ENCODE measurements around the gene PMPCA. TPM values are rescaled to one million over a fixed set of nuclear protein-coding genes. Genes with fewer than 3 reads are reported as not detected.

Gene PMPCA
- total and polyA plus RNA-seq, 2 donors (not counting 3 experiments of a cell fraction or from before 2014, with no cell fraction given): 69.0 to 75.3 TPM

- Histone ChIP-seq H3K79me2 (ENCODE audit: control insufficient read depth, insufficient read depth, low read length) (peaks cover 48% of the 10 kb centered on the region), H3K9ac (replicated peaks; ENCODE audit: extremely low read depth, insufficient read depth, low read length) (no peak overlapping the region), H3K4me3 (replicated peaks in 1 of 3; ENCODE audit: insufficient read depth in 1 of 3, low read depth in 1 of 3, low read length in 3 of 3) (no peak overlapping the region), H3K27me3 (ENCODE audit: control insufficient read depth in 2 of 2, insufficient read depth in 2 of 2, low read length in 2 of 2) (no peaks in the 10 kb centered on the region), H3K36me3 (ENCODE audit: control insufficient read depth in 2 of 2, extremely low read depth in 1 of 2, insufficient read depth in 2 of 2, low read length in 2 of 2) (peaks cover 2 to 15% of the 10 kb centered on the region in 2 experiments), H3K9me1 (replicated peaks; ENCODE audit: control insufficient read depth, extremely low read depth, insufficient read depth, low read length) (no peaks in the 10 kb centered on the region), H2AFZ (ENCODE audit: low read depth, low read length) (no peak overlapping the region), H4K20me1 (replicated peaks; ENCODE audit: control insufficient read depth, extremely low read depth, insufficient read depth, low read length) (no peaks in the 10 kb centered on the region), H3K4me1 (ENCODE audit: control insufficient read depth, extremely low read depth, insufficient read depth, low read length) (peaks cover 12% of the 10 kb centered on the region), H3K4me2 (ENCODE audit: insufficient read depth, low read length) (no peak overlapping the region), H3K27ac (ENCODE audit: insufficient read depth, low read depth, low read length) (no peak overlapping the region), H3K9me3 (replicated peaks; ENCODE audit: control insufficient read depth, insufficient read depth, low read length) (no peaks in the 10 kb centered on the region)
- ChIA-PET CTCF (interaction anchor here (0.7 kb wide), 1 partner anchor 10 kb away, joined by 3 read pairs; no protein-coding TSS in a partner anchor), POLR2A (no interaction called here)
- dilution Hi-C loops (cut with MboI; ENCODE audit: extremely low pct_ligation_motif_present, low sequenced_read_pairs) (no loop called here), intact Hi-C loops (cut with micrococcal nuclease) (no loop called here)
- no peak for FAIRE-seq
- BruUV-seq (replicated peaks): no TSS peak
- DNase-seq (ENCODE audit: low read depth, low spot score): no peak
- no peak for TF ChIP-seq JUN (IDR thresholded peaks at IDR 0.05; ENCODE audit: borderline replicate concordance, insufficient read depth, insufficient read length, low read depth)
- no peak for TF ChIP-seq POLR2AphosphoS5 (IDR thresholded peaks at IDR 0.05; ENCODE audit: insufficient read depth, low read depth, low read length)
- TF ChIP-seq MAX (IDR thresholded peaks at IDR 0.05; ENCODE audit: insufficient read depth, insufficient read length): no peak
- TF ChIP-seq FOS (IDR thresholded peaks at IDR 0.05; ENCODE audit: borderline replicate concordance, insufficient read depth, low read length): no peak
- no peak for TF ChIP-seq MYC (IDR thresholded peaks at IDR 0.05; ENCODE audit: low read depth, low read length)
- no peak for TF ChIP-seq CTCF (IDR thresholded peaks at IDR 0.05; ENCODE audit: extremely low read depth in 1 of 2, insufficient read depth in 1 of 2, low read depth in 1 of 2, low read length in 2 of 2)
- no peak for TF ChIP-seq GATA2 (IDR thresholded peaks at IDR 0.05; ENCODE audit: insufficient read depth, insufficient read length, low read depth, low read length)
- TF ChIP-seq POLR2A (IDR thresholded peaks at IDR 0.05; ENCODE audit: low read depth, low read length): no peak
- no peak for TF ChIP-seq EZH2 (IDR thresholded peaks at IDR 0.05; ENCODE audit: borderline replicate concordance, low read depth, low read length, severe bottlenecking)
Measured at GRCh38 chr9:136434580-136435169, 24.2 kb downstream of the PMPCA start.

All from endothelial cell of umbilical vein (primary cell).